C4-2B (cell line): ENCODE results near the gene NF1.

Experiments used
- CTCF ChIP-seq: fragments of 450-650 bp; conservative IDR thresholded peaks from 2 replicates; pipeline ENCODE4 v1.5.1; 2017; ENCODE audit warnings: mild to moderate bottlenecking
- ZFX ChIP-seq: fragments of 450-650 bp; IDR thresholded peaks from 2 replicates; pipeline ENCODE4 v1.6.1; 2017

GRCh38 chr17:31357839-31358394 is 263.1 kb downstream of the NF1 start:
- TF ChIP-seq CTCF (no peak), ZFX (no peak)
